ENCODE results near the gene MRC1. TPM values are rescaled to one million over a fixed set of nuclear protein-coding genes. Genes with fewer than 3 reads are reported as not detected.
"Not testable (repeated sequence)": the region's sequence is repeated elsewhere in the genome, so short reads cannot be mapped to it uniquely, and the experiment has no call there.

Gene MRC1
- total RNA-seq, 2 donors from 2014 or later: 0.05 to 0.14 TPM

GRCh38 chr10:17950726-17951125 lies 141.6 kb downstream of the MRC1 start:
- Mint-ChIP-seq H3K4me3 (no peak overlapping the region), H3K4me1 (ENCODE audit: low read depth) (no peaks in the 10 kb centered on the region), H3K27me3 (ENCODE audit: low read depth) (peaks cover 6% of the 10 kb centered on the region), H3K27ac (no peak overlapping the region), H3K36me3 (ENCODE audit: insufficient read depth in 2 of 2) (no peaks in the 10 kb centered on the region), H3K9me3 (peaks cover 2 to 5% of the 10 kb centered on the region in 2 donors)
- DNase-seq (no peak), ATAC-seq (replicated peaks in 1 of 2) (no peak)

- no peak for ATAC-seq (replicated peaks in 1 of 2)
Measured at GRCh38 chr10:17951868-17952371, 142.8 kb downstream of the MRC1 start, which contains the start of gene SLC39A12. Gene SLC39A12 (plus strand): TSS chr10:17951918. CDS start chr10:17953277, 1,359 bp downstream.

GRCh38 chr10:17954372-17954771 lies 145.2 kb downstream of the MRC1 start:
- DNase-seq; H3K36me3 Mint-ChIP-seq (ENCODE audit: insufficient read depth in 2 of 2); H3K9me3 Mint-ChIP-seq; H3K27ac Mint-ChIP-seq; H3K4me1 Mint-ChIP-seq (ENCODE audit: low read depth); H3K27me3 Mint-ChIP-seq (ENCODE audit: low read depth); H3K4me3 Mint-ChIP-seq; ATAC-seq (replicated peaks in 1 of 2): not testable (repeated sequence)

More at GRCh38 chr10:17951868-17952371, 142.8 kb downstream of the MRC1 start, which contains the start of gene SLC39A12:
- Mint-ChIP-seq H3K9me3 (peaks cover 2 to 5% of the 10 kb centered on the region in 2 donors), H3K4me3 (no peak within 1 kb of the TSS), H3K27ac (no peak within 1 kb of the TSS), H3K4me1 (ENCODE audit: low read depth) (no peaks in the 10 kb centered on the region), H3K27me3 (ENCODE audit: low read depth) (peaks cover 6% of the 10 kb centered on the region), H3K36me3 (ENCODE audit: insufficient read depth in 2 of 2) (no peaks in the 10 kb centered on the region)
- DNase-seq: no peak

- no peak for DNase-seq
- Mint-ChIP-seq H3K4me3 (no peak overlapping the region), H3K27me3 (ENCODE audit: low read depth) (peaks cover 5% of the 10 kb centered on the region), H3K9me3 (peaks cover 5 to 7% of the 10 kb centered on the region in 2 donors), H3K4me1 (ENCODE audit: low read depth) (no peaks in the 10 kb centered on the region), H3K27ac (no peak overlapping the region), H3K36me3 (ENCODE audit: insufficient read depth in 2 of 2) (no peaks in the 10 kb centered on the region)
- no peak for ATAC-seq (replicated peaks in 1 of 2)
Measured at GRCh38 chr10:17954861-17955260, 145.7 kb downstream of the MRC1 start.

- Mint-ChIP-seq H3K36me3 (ENCODE audit: insufficient read depth in 2 of 2) (no peaks in the 10 kb centered on the region), H3K4me3 (no peak overlapping the region), H3K4me1 (ENCODE audit: low read depth) (no peaks in the 10 kb centered on the region), H3K9me3 (peaks cover 3 to 7% of the 10 kb centered on the region in 2 donors), H3K27ac (no peak overlapping the region), H3K27me3 (ENCODE audit: low read depth) (peaks cover 10% of the 10 kb centered on the region)
- ATAC-seq (replicated peaks in 1 of 2) (no peak), DNase-seq (no peak)
Measured at GRCh38 chr10:17958049-17958448, 148.9 kb downstream of the MRC1 start.

- H3K27ac Mint-ChIP-seq: no peak overlapping the region
- H3K27me3 Mint-ChIP-seq (ENCODE audit: low read depth): peaks cover 10% of the 10 kb centered on the region
- H3K36me3 Mint-ChIP-seq (ENCODE audit: insufficient read depth in 2 of 2): no peaks in the 10 kb centered on the region
- no peaks in the 10 kb centered on the region for H3K4me1 Mint-ChIP-seq (ENCODE audit: low read depth)
- H3K9me3 Mint-ChIP-seq: peaks cover 3 to 6% of the 10 kb centered on the region in 2 donors
- no peak overlapping the region for H3K4me3 Mint-ChIP-seq
- DNase-seq: no peak
- no peak for ATAC-seq (replicated peaks in 1 of 2)
Measured at GRCh38 chr10:17959870-17960269, 150.7 kb downstream of the MRC1 start.

Other genes starting within 250 kb of the MRC1 start
- 1 to 10 TPM; 4.2 to 5.4 TPM for gene HACD1, start 192.0 kb upstream of the MRC1 start, total RNA-seq
- gene STAM, start 165.2 kb upstream of the MRC1 start, total RNA-seq: 10 to 100 TPM; 33.3 to 36.5 TPM
- under 1 TPM; 0.58 to 0.65 TPM for gene TMEM236, start 57.1 kb upstream of the MRC1 start, total RNA-seq
- not detected for gene SLC39A12, start 142.6 kb downstream of the MRC1 start, total RNA-seq

Measured in activated T-cell treated with anti-CD3 and anti-CD28 coated beads, Interleukin-2, amount 50 U/mL, for 72 hours (primary cell).